Activated naive CD4-positive, alpha-beta T cell treated with anti-CD3 and anti-CD28 coated beads for 36 hours (primary cell): ENCODE measurements around the gene SH3BP4. TPM values are rescaled to one million over a fixed set of nuclear protein-coding genes. Genes with fewer than 3 reads are reported as not detected.

Source experiments
- CTCF ChIA-PET: fragments of 350-600 bp; sonication (Branson Sonifier 250); formaldehyde crosslinking; loops from one replicate; lab custom pipeline; 2021; ENCODE audit warnings: antibody characterized with exemption; lab: Charles Lee
- DNase-seq: peaks from one replicate; pipeline ENCODE4 v3.0.0-alpha.2; 2020
- H3K27ac Mint-ChIP-seq: one replicate; pipeline ENCODE4 v1.8.0; 2021; ENCODE audit warnings: mild to moderate bottlenecking, mixed read lengths
- H3K27me3 Mint-ChIP-seq: one replicate; pipeline ENCODE4 v1.8.0; 2021; ENCODE audit warnings: low read depth, mixed read lengths
- H3K36me3 Mint-ChIP-seq: one replicate; pipeline ENCODE4 v1.8.0; 2021; ENCODE audit warnings: low read depth, mixed read lengths
- H3K4me1 Mint-ChIP-seq: one replicate; pipeline ENCODE4 v1.8.0; 2021; ENCODE audit warnings: low read depth, mixed read lengths
- H3K4me3 Mint-ChIP-seq: one replicate; pipeline ENCODE4 v1.8.0; 2021; ENCODE audit warnings: mild to moderate bottlenecking, moderate library complexity, mixed read lengths
- H3K9me3 Mint-ChIP-seq: one replicate; pipeline ENCODE4 v1.8.0; 2021; ENCODE audit warnings: mixed read lengths
- intact Hi-C: fragments of 100-400 bp; cut with micrococcal nuclease; formaldehyde crosslinking; loops from one replicate; pipeline ENCODE4 v1.15.1; 2023
- total RNA-seq, 2 experiments: library from RNA; stranded (reverse); gene quantifications; one replicate each; pipeline ENCODE4 v1.2.3, GENCODE V29; 2021

The SH3BP4 gene
- total RNA-seq, 2 experiments from 2014 or later = 0.42 to 0.64 TPM

DNA sequence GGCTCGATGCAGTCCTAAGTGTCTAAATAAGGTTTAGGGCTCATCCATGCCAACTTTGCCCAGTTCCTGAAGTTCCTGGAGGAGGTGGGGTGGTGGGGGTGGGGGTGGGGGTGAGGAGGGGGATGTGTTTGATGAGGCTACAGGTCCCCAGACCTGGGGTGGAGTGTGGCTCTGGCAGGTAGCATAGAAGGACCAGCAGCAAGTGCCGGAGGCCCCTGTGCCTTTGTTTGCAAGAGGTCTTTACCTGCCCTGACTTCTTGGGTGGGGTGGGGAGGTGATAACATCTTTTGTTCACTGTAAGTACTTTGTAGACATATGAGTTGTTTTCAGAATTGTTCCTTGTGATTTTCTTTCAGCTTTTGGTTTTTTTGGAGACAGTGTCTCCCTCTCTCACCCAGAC, 10.0 kb downstream of the SH3BP4 start:
- Mint-ChIP-seq H3K27me3 (peaks cover 6% of the 10 kb centered on the region), H3K4me3 (no peak overlapping the region), H3K27ac (no peak overlapping the region), H3K4me1 (no peaks in the 10 kb centered on the region), H3K9me3 (no peaks in the 10 kb centered on the region), H3K36me3 (no peaks in the 10 kb centered on the region)
- DNase-seq = no peak
- intact Hi-C loops = no loop called here
- CTCF ChIA-PET = no interaction called here

DNA sequence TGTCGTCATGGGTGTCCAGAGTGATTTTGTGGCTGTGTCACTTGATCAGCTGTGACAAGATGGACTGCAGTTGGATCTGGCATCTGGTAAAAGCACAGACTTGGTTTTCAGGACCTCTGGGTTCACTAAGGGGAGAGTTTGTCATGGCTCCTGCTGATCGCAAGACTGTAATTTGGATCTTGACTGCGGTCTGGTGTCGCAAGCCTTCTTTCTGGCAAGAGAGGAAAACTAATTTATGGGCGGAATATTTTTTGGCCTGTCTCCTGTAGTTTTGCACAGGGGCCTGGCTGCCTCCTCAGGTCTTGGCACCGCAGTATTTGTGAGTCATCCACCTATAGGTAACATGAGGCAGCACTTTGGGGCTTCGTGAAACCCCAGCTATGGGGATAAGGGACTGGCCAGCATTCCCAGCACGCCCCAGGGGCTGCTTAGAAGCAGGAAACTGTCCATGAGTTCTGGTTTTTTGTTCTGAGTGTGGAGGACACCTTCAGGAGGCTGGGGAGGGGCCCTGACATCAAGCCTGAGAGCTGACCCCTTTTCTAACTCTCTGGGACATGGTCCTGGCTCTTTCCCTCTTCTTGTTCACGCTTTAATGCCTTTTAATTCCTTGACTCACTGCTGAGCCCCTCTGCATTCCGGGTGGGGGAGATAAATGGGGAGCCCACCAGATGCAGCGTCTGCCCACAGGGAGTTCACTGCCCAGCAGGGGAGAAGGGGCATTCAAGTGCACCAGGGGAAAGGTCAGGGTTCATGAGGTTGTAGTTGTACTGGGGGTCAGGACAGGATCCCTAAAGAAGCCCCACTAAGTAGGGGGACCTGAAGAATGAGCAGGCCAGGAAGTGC, 12.2 kb downstream of the SH3BP4 start:
- DNase-seq = no peak
- Mint-ChIP-seq H3K4me3 (no peak overlapping the region), H3K27me3 (peaks cover 3% of the 10 kb centered on the region), H3K9me3 (no peaks in the 10 kb centered on the region), H3K27ac (no peak overlapping the region), H3K4me1 (no peaks in the 10 kb centered on the region), H3K36me3 (no peaks in the 10 kb centered on the region)
- CTCF ChIA-PET = no interaction called here
- intact Hi-C loops = no loop called here

DNA sequence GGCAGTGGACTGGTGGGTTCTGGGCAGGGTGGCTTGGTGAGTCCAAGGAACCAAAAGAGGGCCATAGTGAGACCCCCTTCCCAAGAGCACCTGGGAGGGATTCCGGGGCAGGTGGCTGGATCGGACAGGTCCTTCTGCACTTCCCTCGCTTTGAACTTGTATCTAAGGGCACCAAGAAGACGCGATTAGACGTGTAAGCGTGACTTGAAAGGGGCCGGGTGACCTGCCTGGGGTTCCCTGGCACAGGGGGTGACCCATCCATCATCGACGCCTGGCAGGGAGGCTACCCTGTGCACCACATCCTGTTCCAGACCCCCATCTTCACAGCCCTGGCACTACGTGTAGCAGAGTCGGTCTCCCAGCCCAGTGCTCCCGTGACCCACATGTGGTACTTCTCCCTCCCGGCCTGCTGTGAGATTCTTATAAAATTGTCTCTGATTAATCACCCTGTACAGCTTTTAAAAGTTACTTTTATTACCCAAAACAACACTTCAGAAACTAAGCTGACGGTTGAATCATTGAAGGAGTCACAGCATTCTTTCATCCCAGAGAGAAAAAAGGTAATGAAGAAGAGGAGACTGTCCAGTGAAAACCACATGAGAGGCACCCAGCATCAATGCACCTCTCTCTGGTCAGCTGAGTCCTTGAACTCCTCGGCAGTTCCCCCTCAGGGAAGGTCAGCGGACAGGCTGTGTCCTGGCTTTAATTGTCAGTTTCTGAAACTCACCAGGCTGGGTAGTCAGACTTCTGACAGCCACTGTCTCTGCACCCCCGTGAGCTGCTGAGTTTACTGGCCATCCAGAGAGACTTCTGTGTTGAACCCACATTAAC, 13.0 kb downstream of the SH3BP4 start:
- DNase-seq = no peak
- Mint-ChIP-seq H3K4me1 (no peaks in the 10 kb centered on the region), H3K27ac (no peak overlapping the region), H3K36me3 (no peaks in the 10 kb centered on the region), H3K9me3 (no peaks in the 10 kb centered on the region), H3K27me3 (peaks cover 3% of the 10 kb centered on the region), H3K4me3 (no peak overlapping the region)
- CTCF ChIA-PET = no interaction called here
- intact Hi-C loops = no loop called here

DNA sequence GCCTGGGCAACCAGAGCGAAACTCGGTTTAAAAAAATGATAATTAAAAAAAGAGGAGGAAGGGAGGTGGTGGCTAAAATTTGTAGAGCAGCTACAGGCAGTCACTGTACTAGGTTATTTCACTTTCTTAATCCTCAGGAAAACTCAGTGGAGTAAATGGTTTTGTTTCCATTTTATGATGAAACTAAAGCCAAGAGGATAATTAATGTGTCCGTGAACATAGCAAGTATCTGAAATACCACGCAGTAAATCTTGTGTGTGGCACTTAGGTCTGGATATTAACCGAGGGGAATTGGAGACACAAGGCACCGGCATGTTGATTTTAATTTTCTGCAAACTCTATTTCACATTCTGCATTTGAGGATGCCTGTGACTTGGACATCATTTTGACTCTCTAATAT, 14.5 kb downstream of the SH3BP4 start:
- DNase-seq = no peak
- peaks cover 3% of the 10 kb centered on the region for H3K27me3 Mint-ChIP-seq
- H3K4me3 Mint-ChIP-seq = no peak overlapping the region
- H3K27ac Mint-ChIP-seq = no peak overlapping the region
- intact Hi-C loops = no loop called here
- H3K36me3 Mint-ChIP-seq = no peaks in the 10 kb centered on the region
- CTCF ChIA-PET = no interaction called here
- no peaks in the 10 kb centered on the region for H3K4me1 Mint-ChIP-seq
- H3K9me3 Mint-ChIP-seq = no peaks in the 10 kb centered on the region

DNA sequence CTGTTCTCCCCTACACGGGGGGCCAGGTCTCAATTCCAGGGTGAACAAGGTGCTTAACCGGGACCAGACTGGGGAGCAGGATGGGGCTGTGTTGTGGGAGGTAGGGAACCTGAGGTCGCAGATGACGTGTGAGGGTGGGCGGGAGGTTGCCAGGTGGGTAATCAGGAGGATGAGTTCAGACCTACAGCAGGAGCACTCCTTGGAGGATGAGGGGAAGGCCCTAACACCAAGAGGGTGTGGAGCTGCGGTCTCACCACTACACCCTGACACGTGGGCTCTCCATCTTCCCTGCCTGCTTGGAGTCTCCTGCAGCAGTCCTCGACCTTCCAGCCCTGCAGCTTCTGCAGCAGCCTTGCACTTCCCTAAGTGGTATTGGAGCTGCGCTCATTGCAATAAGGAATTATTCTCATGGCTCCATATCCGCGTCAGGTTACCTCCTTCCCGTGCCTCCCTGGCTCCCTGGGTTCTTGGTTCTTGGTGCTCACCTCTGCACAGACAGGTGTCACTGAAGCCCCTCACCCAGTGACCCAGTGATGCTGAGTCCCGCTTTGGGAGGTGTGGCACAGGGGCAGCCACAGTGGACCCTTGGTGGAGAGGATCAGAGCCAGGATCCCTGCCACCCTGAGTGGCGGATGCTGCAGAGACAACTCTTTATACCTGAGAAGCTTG, 15.5 kb downstream of the SH3BP4 start:
- H3K27me3 Mint-ChIP-seq = peaks cover 3% of the 10 kb centered on the region
- no peaks in the 10 kb centered on the region for H3K36me3 Mint-ChIP-seq
- H3K9me3 Mint-ChIP-seq = no peaks in the 10 kb centered on the region
- no peak overlapping the region for H3K4me3 Mint-ChIP-seq
- intact Hi-C loops = no loop called here
- CTCF ChIA-PET = no interaction called here
- no peaks in the 10 kb centered on the region for H3K4me1 Mint-ChIP-seq
- DNase-seq = no peak
- no peak overlapping the region for H3K27ac Mint-ChIP-seq

DNA sequence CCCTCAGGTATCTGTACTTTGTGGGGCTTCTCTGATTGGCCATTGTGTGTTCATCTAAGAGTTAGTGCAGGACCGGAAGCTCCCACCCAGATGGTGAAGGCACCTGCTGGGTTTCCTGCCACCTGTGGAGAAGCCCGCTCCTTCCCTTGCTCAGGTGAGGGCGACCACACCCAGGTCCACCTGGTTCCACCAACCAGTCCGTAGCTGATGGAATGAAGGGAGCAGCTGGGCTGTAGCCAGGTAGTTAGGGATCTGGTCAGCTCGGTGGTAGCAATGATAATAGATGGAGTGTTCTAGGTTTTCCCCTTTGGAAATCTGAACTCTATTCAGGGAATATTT, 16.0 kb downstream of the SH3BP4 start:
- no peak overlapping the region for H3K27ac Mint-ChIP-seq
- intact Hi-C loops = no loop called here
- H3K36me3 Mint-ChIP-seq = no peaks in the 10 kb centered on the region
- H3K4me1 Mint-ChIP-seq = no peaks in the 10 kb centered on the region
- CTCF ChIA-PET = no interaction called here
- no peaks in the 10 kb centered on the region for H3K9me3 Mint-ChIP-seq
- H3K27me3 Mint-ChIP-seq = peaks cover 3% of the 10 kb centered on the region
- no peak overlapping the region for H3K4me3 Mint-ChIP-seq
- DNase-seq = no peak

DNA sequence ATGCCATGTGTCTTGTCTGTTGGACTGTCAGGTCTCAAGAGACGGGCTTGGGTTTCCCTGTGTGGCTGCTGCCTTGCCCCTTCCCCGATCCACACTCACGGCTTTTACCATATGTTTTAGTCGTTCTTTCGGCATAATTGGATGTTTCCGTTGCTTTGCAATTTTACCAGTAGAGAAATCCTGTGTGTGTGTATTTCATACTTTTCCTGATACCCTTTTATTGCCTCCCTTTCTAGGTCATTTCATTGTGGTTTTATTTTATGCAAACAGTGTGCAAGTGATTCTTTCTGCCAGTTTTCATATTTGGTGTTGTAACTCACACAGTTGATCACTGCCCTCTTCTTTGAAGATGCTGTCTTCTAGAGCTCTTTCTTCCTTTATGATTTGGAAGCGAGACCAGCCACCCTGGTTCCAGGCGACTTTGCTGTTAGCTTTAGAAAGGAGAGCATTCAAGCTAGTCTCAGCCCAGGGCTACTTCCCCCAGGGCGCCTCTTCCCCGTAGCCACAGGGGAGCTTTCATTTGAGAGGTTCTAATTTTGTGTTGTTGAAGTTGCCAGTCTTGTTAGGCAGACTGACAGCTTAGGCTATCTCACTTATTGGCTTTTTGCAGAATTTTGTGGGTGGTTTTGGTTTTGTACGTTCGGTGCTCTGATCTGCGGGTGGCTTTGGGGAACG, 17.0 kb downstream of the SH3BP4 start:
- Mint-ChIP-seq H3K36me3 (no peaks in the 10 kb centered on the region), H3K27ac (no peak overlapping the region), H3K9me3 (no peaks in the 10 kb centered on the region), H3K4me3 (no peak overlapping the region), H3K27me3 (peaks cover 8% of the 10 kb centered on the region), H3K4me1 (no peaks in the 10 kb centered on the region)
- no peak for DNase-seq
- intact Hi-C loops = no loop called here
- CTCF ChIA-PET = no interaction called here

DNA sequence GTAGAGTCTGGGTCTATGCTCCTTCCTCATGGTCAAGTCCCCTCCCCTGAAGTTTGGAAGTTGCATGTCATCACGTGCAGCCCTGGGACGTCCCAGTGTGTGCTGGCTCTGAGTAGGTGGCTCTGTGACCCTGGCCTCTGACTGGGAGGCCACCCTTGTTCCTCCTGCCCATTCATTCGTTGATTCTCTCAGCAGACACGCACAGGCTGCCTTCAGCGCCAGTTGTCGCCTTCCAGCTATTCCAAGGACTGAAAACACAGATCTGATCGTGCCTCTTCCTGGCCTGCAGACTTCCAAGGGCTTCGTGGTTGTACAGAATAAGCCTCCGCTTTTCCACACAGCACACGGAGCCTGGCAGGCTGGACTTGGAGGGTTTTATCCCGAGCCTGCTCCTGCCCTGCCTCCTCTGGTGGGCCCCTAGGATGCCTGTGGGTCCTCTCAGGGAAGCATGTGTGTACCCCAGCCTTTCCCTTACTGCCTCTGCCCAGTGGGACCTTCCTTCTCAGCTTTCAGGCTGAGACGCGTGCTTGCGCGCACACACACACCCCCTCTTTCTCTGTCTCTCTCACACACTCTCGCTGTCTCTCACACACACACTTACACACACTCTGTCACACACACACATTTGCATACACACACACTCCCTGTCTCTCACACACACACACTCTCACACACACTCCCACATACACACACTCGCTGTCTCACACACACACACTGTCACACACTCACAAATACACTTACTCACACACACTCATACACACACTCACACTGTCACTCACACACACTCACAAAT, 17.7 kb downstream of the SH3BP4 start:
- no peak for DNase-seq
- Mint-ChIP-seq H3K27ac (no peak overlapping the region), H3K36me3 (no peaks in the 10 kb centered on the region), H3K4me3 (no peak overlapping the region), H3K9me3 (no peaks in the 10 kb centered on the region), H3K4me1 (no peaks in the 10 kb centered on the region), H3K27me3 (peaks cover 8% of the 10 kb centered on the region)
- intact Hi-C loops = no loop called here
- CTCF ChIA-PET = no interaction called here

DNA sequence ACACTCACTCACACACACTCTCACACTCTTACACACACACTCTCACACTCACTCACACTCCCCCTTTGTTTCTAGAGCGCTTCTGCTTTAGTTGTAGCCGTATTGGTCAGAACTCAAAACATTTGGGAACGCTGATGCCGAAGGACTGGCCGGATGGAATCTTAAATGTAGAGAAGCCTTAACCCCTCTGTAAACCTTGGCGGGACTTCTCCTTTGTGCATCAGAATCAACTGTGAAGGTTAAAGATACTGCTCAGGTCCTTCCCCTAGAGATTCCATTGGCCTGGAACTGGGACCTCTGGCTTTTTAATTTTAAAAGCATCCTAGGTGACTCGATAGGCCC, 18.3 kb downstream of the SH3BP4 start:
- H3K4me1 Mint-ChIP-seq = no peaks in the 10 kb centered on the region
- H3K27ac Mint-ChIP-seq = no peak overlapping the region
- H3K36me3 Mint-ChIP-seq = no peaks in the 10 kb centered on the region
- CTCF ChIA-PET = no interaction called here
- no peak overlapping the region for H3K4me3 Mint-ChIP-seq
- intact Hi-C loops = no loop called here
- no peaks in the 10 kb centered on the region for H3K9me3 Mint-ChIP-seq
- peaks cover 8% of the 10 kb centered on the region for H3K27me3 Mint-ChIP-seq
- DNase-seq = no peak

DNA sequence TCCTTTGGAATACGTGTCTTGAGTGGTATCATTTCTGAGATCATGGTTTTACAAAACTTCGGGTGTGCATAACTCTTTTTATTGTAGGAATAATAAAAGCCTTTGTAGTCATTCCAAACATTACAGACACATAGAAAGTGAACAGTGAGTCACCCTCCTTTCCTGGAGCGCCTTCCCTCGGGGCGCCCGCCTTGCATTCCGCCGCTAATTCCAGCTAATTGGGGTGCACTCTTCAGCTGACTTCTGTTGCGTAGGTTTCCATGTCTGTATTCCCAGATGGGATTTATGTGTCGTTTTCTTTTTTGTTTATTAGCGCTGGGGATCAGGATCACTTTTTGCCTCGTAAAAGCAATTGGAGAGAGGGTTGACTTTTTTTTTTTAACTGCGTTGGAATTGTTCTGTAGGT, 18.7 kb downstream of the SH3BP4 start:
- no peak for DNase-seq
- no peak overlapping the region for H3K27ac Mint-ChIP-seq
- H3K4me3 Mint-ChIP-seq = no peak overlapping the region
- intact Hi-C loops = no loop called here
- H3K9me3 Mint-ChIP-seq = no peaks in the 10 kb centered on the region
- H3K4me1 Mint-ChIP-seq = no peaks in the 10 kb centered on the region
- no peaks in the 10 kb centered on the region for H3K36me3 Mint-ChIP-seq
- CTCF ChIA-PET = interaction anchor here (1.1 kb wide), 1 partner anchor 12 kb away, joined by 3 read pairs; no protein-coding TSS in a partner anchor
- H3K27me3 Mint-ChIP-seq = peaks cover 6% of the 10 kb centered on the region

DNA sequence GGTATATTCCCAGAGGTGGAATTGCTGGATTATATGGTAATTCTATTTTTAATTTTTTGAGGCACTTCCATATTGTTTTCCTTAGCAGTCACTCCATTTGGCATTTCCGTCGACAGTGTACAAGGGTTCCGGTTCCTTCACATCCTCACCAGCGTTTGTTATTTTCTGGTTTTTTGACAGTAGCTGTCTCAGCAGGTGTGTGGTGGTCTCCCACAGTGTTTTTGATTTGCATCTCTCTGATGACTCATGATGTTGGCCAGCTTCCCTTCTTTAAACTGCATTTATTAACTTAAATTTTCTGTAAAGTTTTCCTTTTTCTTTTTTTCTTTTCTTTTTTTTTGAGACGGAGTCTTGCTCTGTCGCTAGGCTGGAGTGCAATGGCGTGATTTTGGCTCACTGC, 19.7 kb downstream of the SH3BP4 start:
- DNase-seq = no peak
- H3K9me3 Mint-ChIP-seq = no peaks in the 10 kb centered on the region
- intact Hi-C loops = no loop called here
- H3K27me3 Mint-ChIP-seq = peaks cover 5% of the 10 kb centered on the region
- no peaks in the 10 kb centered on the region for H3K4me1 Mint-ChIP-seq
- H3K36me3 Mint-ChIP-seq = no peaks in the 10 kb centered on the region
- no peak overlapping the region for H3K27ac Mint-ChIP-seq
- H3K4me3 Mint-ChIP-seq = no peak overlapping the region
- CTCF ChIA-PET = interaction anchor here (1.1 kb wide), 1 partner anchor 13 kb away, joined by 3 read pairs; no protein-coding TSS in a partner anchor

DNA sequence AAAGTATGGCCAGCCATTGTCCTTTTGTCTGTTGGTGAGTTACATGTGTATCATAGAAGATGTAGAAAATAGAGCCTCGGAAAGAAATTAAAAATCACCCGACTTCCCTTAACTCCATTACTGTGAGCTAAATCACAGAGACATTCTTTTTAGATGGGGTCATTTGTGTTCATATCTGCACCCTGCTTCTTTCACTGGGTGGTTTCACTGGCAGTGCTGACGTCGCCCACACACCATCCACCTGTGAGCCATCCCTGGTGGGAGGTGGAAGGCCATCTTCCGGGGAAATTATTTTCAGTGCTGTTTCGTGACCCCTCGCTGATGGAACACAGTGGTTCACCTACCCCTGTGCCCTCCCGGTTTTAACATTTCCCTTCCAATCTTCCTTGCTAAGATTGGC, 21.2 kb downstream of the SH3BP4 start:
- no peak for DNase-seq
- H3K27me3 Mint-ChIP-seq = peaks cover 8% of the 10 kb centered on the region
- no peaks in the 10 kb centered on the region for H3K4me1 Mint-ChIP-seq
- H3K36me3 Mint-ChIP-seq = no peaks in the 10 kb centered on the region
- no peak overlapping the region for H3K27ac Mint-ChIP-seq
- CTCF ChIA-PET = no interaction called here
- intact Hi-C loops = no loop called here
- H3K4me3 Mint-ChIP-seq = no peak overlapping the region
- H3K9me3 Mint-ChIP-seq = no peaks in the 10 kb centered on the region
